ENCODE data around the gene FMO5.

GRCh38 chr1:147272042-147272441 is 46.9 kb upstream of the FMO5 start:
- TF ChIP-seq CTCF (IDR thresholded peaks at IDR 0.05) (no peak), POLR2AphosphoS5 (IDR thresholded peaks at IDR 0.05) (no peak), EP300 (IDR thresholded peaks at IDR 0.05) (no peak)
